Skeletal muscle tissue (tissue), 4 donors: ENCODE measurements around the gene ARHGAP32. TPM values are rescaled to one million over a fixed set of nuclear protein-coding genes. Genes with fewer than 3 reads are reported as not detected.

Experiments used
- H3K27ac ChIP-seq: one replicate; pipeline ENCODE4 v1.7.0; 2013; ENCODE audit warnings: mild to moderate bottlenecking, low read depth, low read length, inconsistent platforms
- H3K27me3 ChIP-seq, 3 donors: one replicate each; pipeline ENCODE4 v1.7.0; 2013; ENCODE audit warnings: low read length in 3 of 3; ENCODE audit not compliant: control insufficient read depth in 3 of 3, insufficient read depth in 3 of 3
- H3K36me3 ChIP-seq, 3 donors: one replicate each; pipeline ENCODE4 v1.7.0; 2013; ENCODE audit warnings: low read length in 3 of 3; ENCODE audit not compliant: control insufficient read depth in 3 of 3, insufficient read depth in 3 of 3
- H3K4me1 ChIP-seq, 3 donors: one replicate each; pipeline ENCODE4 v1.7.0; 2013; ENCODE audit warnings: low read length in 3 of 3, mild to moderate bottlenecking in 3 of 3; ENCODE audit not compliant: control insufficient read depth in 3 of 3, insufficient read depth in 3 of 3
- H3K4me3 ChIP-seq, 3 donors: one replicate each; pipeline ENCODE4 v1.7.0; 2013; ENCODE audit warnings: low read length in 3 of 3
- H3K9ac ChIP-seq, 3 donors: one replicate each; pipeline ENCODE4 v1.7.0; 2013; ENCODE audit warnings: low read length in 3 of 3, mild to moderate bottlenecking in 3 of 3, moderate library complexity in 2 of 3, low read depth in 1 of 3
- H3K9me3 ChIP-seq, 3 donors: one replicate each; pipeline ENCODE4 v1.7.0; 2013; ENCODE audit warnings: low read length in 3 of 3; ENCODE audit not compliant: control insufficient read depth in 3 of 3
- total RNA-seq: library from RNA; depleted of rRNA; stranded (reverse); fragments of >200 nt; gene quantifications from one replicate; pipeline ENCODE4 v1.2.3, GENCODE V29; 2014
- donor health status: Osteomylitis.

The ARHGAP32 gene
- total RNA-seq, 1 donor from 2014 or later = 23.5 TPM

- peaks cover 38 to 55% (median 48%) of the 10 kb centered on the region in 3 donors for H3K36me3 ChIP-seq
- no peaks in the 10 kb centered on the region for H3K9me3 ChIP-seq
- no peak overlapping the region for H3K4me3 ChIP-seq
Observed at GRCh38 chr11:128970598-128971190, 221.4 kb downstream of the ARHGAP32 start.

DNA sequence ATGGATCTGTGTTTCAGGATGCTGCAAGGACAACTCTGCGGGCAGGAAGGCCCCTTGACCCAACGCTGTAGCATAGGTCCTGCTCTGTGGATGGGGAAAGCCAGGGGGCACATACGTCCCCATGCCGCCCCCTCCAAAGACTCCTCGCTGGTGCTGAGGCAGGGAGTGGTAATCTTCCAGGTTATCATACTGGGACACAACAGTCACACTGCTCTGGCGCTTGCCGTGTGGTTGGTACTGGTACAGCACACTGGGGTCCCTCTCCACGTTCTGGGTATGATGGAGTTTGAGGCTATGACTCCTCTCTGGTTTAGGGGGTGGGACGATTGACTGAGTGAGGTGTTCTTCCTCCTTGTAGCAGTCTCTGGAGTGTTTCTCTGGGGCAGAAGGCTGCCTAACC, 223.2 kb downstream of the ARHGAP32 start:
- H3K9ac ChIP-seq = no peak overlapping the region
- H3K27me3 ChIP-seq = no peaks in the 10 kb centered on the region
- peaks cover 33 to 43% (median 37%) of the 10 kb centered on the region in 3 donors for H3K36me3 ChIP-seq
- peaks cover 0 to 4% (median 0%) of the 10 kb centered on the region in 3 donors for H3K4me1 ChIP-seq
- H3K9me3 ChIP-seq = no peaks in the 10 kb centered on the region
- H3K4me3 ChIP-seq = no peak overlapping the region
- no peak overlapping the region for H3K27ac ChIP-seq

More at GRCh38 chr11:128970598-128971190, 221.4 kb downstream of the ARHGAP32 start:
- Histone ChIP-seq H3K9ac (no peak overlapping the region), H3K27me3 (no peaks in the 10 kb centered on the region), H3K4me1 (no peaks in the 10 kb centered on the region), H3K27ac (no peak overlapping the region)

GRCh38 chr11:128967578-128967977, 224.5 kb downstream of the ARHGAP32 start:
- Histone ChIP-seq H3K27me3 (no peaks in the 10 kb centered on the region), H3K36me3 (peaks cover 29 to 32% (median 30%) of the 10 kb centered on the region in 3 donors), H3K27ac (no peak overlapping the region), H3K9me3 (no peaks in the 10 kb centered on the region), H3K4me1 (peaks cover 0 to 4% (median 0%) of the 10 kb centered on the region in 3 donors), H3K9ac (no peak overlapping the region), H3K4me3 (no peak overlapping the region)

DNA sequence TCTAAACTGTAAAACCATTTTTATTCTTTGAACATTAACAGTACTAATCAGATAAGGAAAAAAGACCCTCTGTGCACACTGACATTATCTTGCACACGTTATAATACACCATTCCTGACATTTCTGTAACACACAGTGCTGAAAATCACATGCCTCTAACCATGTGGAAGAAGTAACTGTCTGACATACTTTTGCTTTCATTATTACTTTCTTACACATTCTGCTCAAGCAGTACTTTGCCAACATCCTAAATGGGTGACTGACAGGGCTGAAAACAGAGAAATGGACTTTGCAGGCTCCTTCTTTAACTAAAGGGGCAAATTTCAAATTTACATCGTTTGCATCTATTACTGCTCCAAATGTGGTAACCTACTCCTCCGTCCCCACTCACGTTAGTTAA, 226.6 kb downstream of the ARHGAP32 start:
- Histone ChIP-seq H3K4me3 (no peak overlapping the region), H3K27ac (no peak overlapping the region), H3K9me3 (no peaks in the 10 kb centered on the region), H3K27me3 (no peaks in the 10 kb centered on the region), H3K36me3 (peaks cover 16 to 19% (median 18%) of the 10 kb centered on the region in 3 donors), H3K4me1 (peaks cover 0 to 4% (median 0%) of the 10 kb centered on the region in 3 donors), H3K9ac (no peak overlapping the region)

DNA sequence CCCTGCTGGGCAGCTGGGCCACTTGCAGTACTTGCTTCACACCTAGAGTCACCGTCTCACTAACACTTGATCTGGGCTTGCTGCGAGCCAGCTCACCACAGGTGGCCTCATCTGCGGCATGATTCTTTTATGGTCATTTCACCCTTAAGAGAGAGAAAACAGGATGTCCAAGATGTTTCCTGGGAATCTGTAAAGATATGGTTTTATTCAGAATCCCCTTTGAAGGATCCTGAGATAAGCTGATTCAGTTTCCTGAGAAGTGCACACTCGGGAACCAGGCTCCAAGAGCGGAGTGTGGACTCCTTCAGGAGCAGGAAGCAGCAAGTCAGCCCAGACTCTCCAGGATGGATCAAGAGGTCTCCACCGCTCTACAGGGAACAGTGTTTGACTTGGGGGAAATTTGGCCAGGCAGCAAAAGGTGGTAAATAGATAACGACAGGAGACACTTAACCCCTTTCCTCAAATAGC, 227.6 kb downstream of the ARHGAP32 start:
- Histone ChIP-seq H3K36me3 (peaks cover 6 to 9% (median 8%) of the 10 kb centered on the region in 3 donors), H3K27me3 (peaks cover 0 to 4% (median 0%) of the 10 kb centered on the region in 3 donors), H3K9ac (no peak overlapping the region), H3K4me1 (peaks cover 0 to 4% (median 0%) of the 10 kb centered on the region in 3 donors), H3K27ac (no peak overlapping the region), H3K4me3 (no peak overlapping the region), H3K9me3 (no peaks in the 10 kb centered on the region)

GRCh38 chr11:128963744-128964325, 228.3 kb downstream of the ARHGAP32 start:
- H3K4me1 ChIP-seq = peaks cover 0 to 4% (median 0%) of the 10 kb centered on the region in 3 donors
- no peak overlapping the region for H3K9ac ChIP-seq
- H3K4me3 ChIP-seq = no peak overlapping the region

GRCh38 chr11:128962896-128963295, 229.2 kb downstream of the ARHGAP32 start:
- no peaks in the 10 kb centered on the region for H3K9me3 ChIP-seq

More at GRCh38 chr11:128963744-128964325, 228.3 kb downstream of the ARHGAP32 start:
- H3K9me3 ChIP-seq = no peaks in the 10 kb centered on the region
- H3K27me3 ChIP-seq = peaks cover 0 to 4% (median 0%) of the 10 kb centered on the region in 3 donors
- peaks cover 0 to 3% (median 2%) of the 10 kb centered on the region in 3 donors for H3K36me3 ChIP-seq
- H3K27ac ChIP-seq = no peak overlapping the region

GRCh38 chr11:128961645-128962044, 230.5 kb downstream of the ARHGAP32 start:
- Histone ChIP-seq H3K4me3 (no peak overlapping the region), H3K27ac (no peak overlapping the region), H3K9me3 (no peaks in the 10 kb centered on the region), H3K4me1 (peaks cover 0 to 4% (median 0%) of the 10 kb centered on the region in 3 donors), H3K36me3 (no peaks in the 10 kb centered on the region), H3K27me3 (peaks cover 0 to 5% (median 4%) of the 10 kb centered on the region in 3 donors), H3K9ac (no peak overlapping the region)

More at GRCh38 chr11:128962896-128963295, 229.2 kb downstream of the ARHGAP32 start:
- Histone ChIP-seq H3K27ac (no peak overlapping the region), H3K4me1 (peaks cover 0 to 4% (median 0%) of the 10 kb centered on the region in 3 donors), H3K9ac (no peak overlapping the region), H3K4me3 (no peak overlapping the region), H3K27me3 (peaks cover 0 to 4% (median 0%) of the 10 kb centered on the region in 3 donors), H3K36me3 (no peaks in the 10 kb centered on the region)

DNA sequence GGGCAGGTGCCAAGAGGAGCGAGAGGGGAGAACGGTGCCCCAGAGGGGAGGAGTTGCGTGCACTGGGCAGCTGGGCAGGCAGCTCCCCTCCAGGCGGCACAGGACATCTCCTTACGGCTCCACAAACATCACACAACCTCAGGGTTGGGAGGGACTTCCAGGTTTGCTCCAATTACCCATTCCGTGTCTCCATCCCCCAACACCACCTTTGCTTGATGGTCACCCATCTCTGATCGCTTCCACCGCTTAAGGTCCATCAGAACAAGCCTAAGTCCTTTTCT, 235.0 kb downstream of the ARHGAP32 start:
- H3K4me1 ChIP-seq = no peaks in the 10 kb centered on the region
- H3K27ac ChIP-seq = no peak overlapping the region
- peaks cover 0 to 6% (median 5%) of the 10 kb centered on the region in 3 donors for H3K27me3 ChIP-seq
- H3K9ac ChIP-seq = no peak overlapping the region
- H3K36me3 ChIP-seq = no peaks in the 10 kb centered on the region
- H3K9me3 ChIP-seq = no peaks in the 10 kb centered on the region
- no peak overlapping the region for H3K4me3 ChIP-seq
